ENCODE data around the gene UBE2H.

Gene UBE2H

GRCh38 chr7:129952653-129953560 lies at the start of gene UBE2H:
Gene UBE2H (minus strand): TSS chr7:129952960. CDS start chr7:129952555, 405 bp downstream.
- peak within 1 kb of the TSS; percentile 55 for H3K27ac ChIP-seq (ENCODE audit: low read length)
- H3K4me1 ChIP-seq (ENCODE audit: insufficient read depth, low read length) = peaks cover 16% of the 10 kb centered on the region; the same call in 1 of the 2 replicates
- H3K4me3 ChIP-seq (ENCODE audit: low read length) = peak within 1 kb of the TSS; percentile 83
- H3K9ac ChIP-seq (ENCODE audit: low read depth, low read length) = peak within 1 kb of the TSS; percentile 98
- no peaks in the 10 kb centered on the region for H3K9me3 ChIP-seq (ENCODE audit: insufficient read depth, low read depth, low read length)
- H3K27me3 ChIP-seq (ENCODE audit: insufficient read depth, low read length) = no peaks in the 10 kb centered on the region
- H3K36me3 ChIP-seq (ENCODE audit: insufficient read depth, low read depth, low read length) = no peaks in the 10 kb centered on the region

GRCh38 chr7:129998446-129998845 lies 45.7 kb upstream of the UBE2H start:
- no peak overlapping the region for H3K27ac ChIP-seq (ENCODE audit: low read length)
- no peaks in the 10 kb centered on the region for H3K27me3 ChIP-seq (ENCODE audit: insufficient read depth, low read length)
- H3K4me3 ChIP-seq (ENCODE audit: low read length) = no peak overlapping the region
- H3K36me3 ChIP-seq (ENCODE audit: insufficient read depth, low read depth, low read length) = no peaks in the 10 kb centered on the region
- no peaks in the 10 kb centered on the region for H3K4me1 ChIP-seq (ENCODE audit: insufficient read depth, low read length)
- no peak overlapping the region for H3K9ac ChIP-seq (ENCODE audit: low read depth, low read length)
- H3K9me3 ChIP-seq (ENCODE audit: insufficient read depth, low read depth, low read length) = no peaks in the 10 kb centered on the region

- Histone ChIP-seq H3K27ac (ENCODE audit: low read length) (no peak overlapping the region), H3K36me3 (ENCODE audit: insufficient read depth, low read depth, low read length) (no peaks in the 10 kb centered on the region), H3K27me3 (ENCODE audit: insufficient read depth, low read length) (no peaks in the 10 kb centered on the region), H3K4me3 (ENCODE audit: low read length) (no peak overlapping the region), H3K9me3 (ENCODE audit: insufficient read depth, low read depth, low read length) (no peaks in the 10 kb centered on the region), H3K9ac (ENCODE audit: low read depth, low read length) (no peak overlapping the region), H3K4me1 (ENCODE audit: insufficient read depth, low read length) (no peaks in the 10 kb centered on the region)
These were observed 44.5 kb upstream of the UBE2H start for GRCh38 chr7:129997285-129997684.

- Histone ChIP-seq H3K9ac (ENCODE audit: low read depth, low read length) (no peak overlapping the region), H3K27me3 (ENCODE audit: insufficient read depth, low read length) (no peaks in the 10 kb centered on the region), H3K4me3 (ENCODE audit: low read length) (no peak overlapping the region), H3K36me3 (ENCODE audit: insufficient read depth, low read depth, low read length) (no peaks in the 10 kb centered on the region), H3K9me3 (ENCODE audit: insufficient read depth, low read depth, low read length) (no peaks in the 10 kb centered on the region), H3K27ac (ENCODE audit: low read length) (no peak overlapping the region), H3K4me1 (ENCODE audit: insufficient read depth, low read length) (no peaks in the 10 kb centered on the region)
These were observed 40.5 kb upstream of the UBE2H start for GRCh38 chr7:129993275-129993674.

DNA sequence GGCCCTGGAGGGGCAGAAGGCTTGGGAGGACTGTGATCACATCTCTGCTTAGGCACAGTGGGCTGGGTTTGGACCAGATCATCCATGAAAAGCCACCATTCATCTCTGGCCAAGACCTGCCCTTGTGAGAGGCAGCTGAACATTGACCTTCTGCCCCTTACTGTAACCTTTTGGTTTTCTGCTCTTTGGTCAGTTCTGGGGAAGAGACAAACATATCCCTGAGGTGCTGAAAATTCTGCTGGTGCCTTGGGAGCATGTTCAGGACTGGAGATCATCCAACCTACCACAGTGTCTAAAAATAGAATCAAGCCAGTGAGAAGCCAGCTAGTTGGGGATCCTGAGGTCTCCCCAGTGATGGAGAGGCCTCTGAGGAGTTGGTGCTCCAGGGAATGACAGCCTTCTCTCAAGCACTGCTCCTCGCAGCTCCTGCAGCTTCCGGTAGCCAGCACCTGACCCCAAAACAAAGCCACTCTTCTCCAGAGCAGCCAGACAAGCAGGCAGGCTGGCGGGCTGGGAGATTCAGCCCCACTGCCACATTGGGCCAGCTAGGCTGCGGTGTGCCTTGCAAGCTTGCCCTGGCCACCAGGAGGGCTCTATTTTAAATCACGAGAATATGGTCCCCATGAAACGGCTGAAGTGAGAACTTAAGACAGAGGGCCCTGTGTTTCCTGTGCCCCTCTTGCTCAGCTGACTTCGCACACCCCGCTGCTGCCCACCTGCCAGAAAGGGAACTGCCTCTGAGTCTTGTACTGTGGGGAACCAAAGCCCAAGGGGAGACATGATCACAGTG lies 37.8 kb upstream of the UBE2H start:
- no peak overlapping the region for H3K4me3 ChIP-seq (ENCODE audit: low read length)
- H3K36me3 ChIP-seq (ENCODE audit: insufficient read depth, low read depth, low read length) = no peaks in the 10 kb centered on the region
- no peaks in the 10 kb centered on the region for H3K4me1 ChIP-seq (ENCODE audit: insufficient read depth, low read length)
- no peak overlapping the region for H3K27ac ChIP-seq (ENCODE audit: low read length)
- H3K27me3 ChIP-seq (ENCODE audit: insufficient read depth, low read length) = no peaks in the 10 kb centered on the region
- H3K9ac ChIP-seq (ENCODE audit: low read depth, low read length) = no peak overlapping the region; the same call in 1 of the 2 replicates
- H3K9me3 ChIP-seq (ENCODE audit: insufficient read depth, low read depth, low read length) = no peaks in the 10 kb centered on the region

DNA sequence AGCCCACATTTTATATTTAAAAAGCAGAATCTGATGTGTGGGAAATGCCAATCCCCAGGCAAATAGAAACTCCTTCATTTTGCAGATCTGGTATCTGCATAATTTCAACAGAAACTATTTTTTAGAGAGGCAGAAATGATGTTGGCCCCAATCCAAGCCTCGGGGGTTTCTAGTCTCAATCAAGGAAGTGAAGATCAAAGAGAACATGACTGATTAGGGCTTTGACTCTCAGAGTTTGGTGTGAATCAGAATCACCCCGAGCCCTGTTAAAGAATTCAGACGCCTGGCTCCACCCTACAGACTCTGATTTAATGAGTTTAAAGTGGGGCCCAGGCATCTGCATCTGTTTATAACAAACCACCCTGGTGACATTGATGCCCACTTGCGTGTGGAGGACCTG lies 36.7 kb upstream of the UBE2H start:
- Histone ChIP-seq H3K4me1 (ENCODE audit: insufficient read depth, low read length) (no peaks in the 10 kb centered on the region), H3K27me3 (ENCODE audit: insufficient read depth, low read length) (no peaks in the 10 kb centered on the region), H3K36me3 (ENCODE audit: insufficient read depth, low read depth, low read length) (no peaks in the 10 kb centered on the region), H3K9me3 (ENCODE audit: insufficient read depth, low read depth, low read length) (no peaks in the 10 kb centered on the region), H3K4me3 (ENCODE audit: low read length) (no peak overlapping the region), H3K9ac (ENCODE audit: low read depth, low read length) (no peak overlapping the region), H3K27ac (ENCODE audit: low read length) (no peak overlapping the region)

GRCh38 chr7:129986600-129986999 lies 33.8 kb upstream of the UBE2H start:
- H3K36me3 ChIP-seq (ENCODE audit: insufficient read depth, low read depth, low read length) = no peaks in the 10 kb centered on the region
- H3K9me3 ChIP-seq (ENCODE audit: insufficient read depth, low read depth, low read length) = no peaks in the 10 kb centered on the region
- no peak overlapping the region for H3K4me3 ChIP-seq (ENCODE audit: low read length)
- no peaks in the 10 kb centered on the region for H3K4me1 ChIP-seq (ENCODE audit: insufficient read depth, low read length)
- no peaks in the 10 kb centered on the region for H3K27me3 ChIP-seq (ENCODE audit: insufficient read depth, low read length)
- H3K27ac ChIP-seq (ENCODE audit: low read length) = no peak overlapping the region
- no peak overlapping the region for H3K9ac ChIP-seq (ENCODE audit: low read depth, low read length)

DNA sequence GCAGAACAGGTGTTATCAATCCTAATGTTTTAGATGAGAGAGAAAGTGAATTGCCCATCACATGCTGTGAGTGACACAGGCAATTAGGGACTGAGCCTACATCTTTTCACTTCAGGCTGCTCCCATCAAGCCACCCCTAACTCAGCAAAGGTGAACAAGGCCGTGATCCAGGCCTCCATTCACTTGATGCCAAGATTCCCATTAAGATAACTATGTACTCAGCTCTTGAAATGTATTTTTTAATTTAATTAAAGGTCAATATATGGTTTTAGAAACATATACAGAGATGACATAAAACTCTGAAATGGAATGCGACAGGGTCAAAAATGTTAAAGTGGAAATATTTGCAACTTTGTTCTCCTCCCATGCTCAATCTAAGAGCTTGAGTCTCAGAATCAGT lies 27.9 kb upstream of the UBE2H start:
- Histone ChIP-seq H3K36me3 (ENCODE audit: insufficient read depth, low read depth, low read length) (no peaks in the 10 kb centered on the region), H3K27ac (ENCODE audit: low read length) (no peak overlapping the region), H3K4me3 (ENCODE audit: low read length) (no peak overlapping the region), H3K4me1 (ENCODE audit: insufficient read depth, low read length) (peaks cover 5% of the 10 kb centered on the region; the same call in 1 of the 2 replicates), H3K27me3 (ENCODE audit: insufficient read depth, low read length) (no peaks in the 10 kb centered on the region), H3K9me3 (ENCODE audit: insufficient read depth, low read depth, low read length) (no peaks in the 10 kb centered on the region), H3K9ac (ENCODE audit: low read depth, low read length) (no peak overlapping the region)

DNA sequence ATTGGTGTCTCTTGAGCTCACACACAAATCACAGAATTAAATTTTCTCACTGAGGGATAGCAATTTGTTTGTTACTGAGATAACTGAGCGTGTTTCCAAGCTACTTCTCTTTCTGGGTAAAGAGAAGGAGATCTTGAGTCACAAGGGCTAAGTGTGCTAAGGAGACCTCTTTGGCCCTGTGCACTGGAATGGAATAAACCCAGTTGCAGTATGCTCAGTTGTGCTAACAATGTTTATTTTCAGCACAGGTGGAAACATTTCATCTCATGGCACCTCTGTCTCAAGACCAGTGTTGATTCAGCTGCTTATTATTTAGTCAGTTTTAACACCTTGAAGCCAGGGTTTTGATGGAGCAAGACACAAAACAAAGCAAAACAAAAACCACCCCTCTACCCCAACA lies 22.5 kb upstream of the UBE2H start:
- Histone ChIP-seq H3K27me3 (ENCODE audit: insufficient read depth, low read length) (no peaks in the 10 kb centered on the region), H3K9ac (ENCODE audit: low read depth, low read length) (no peak overlapping the region), H3K4me1 (ENCODE audit: insufficient read depth, low read length) (peaks cover 5% of the 10 kb centered on the region; the same call in 1 of the 2 replicates), H3K27ac (ENCODE audit: low read length) (no peak overlapping the region), H3K4me3 (ENCODE audit: low read length) (no peak overlapping the region), H3K9me3 (ENCODE audit: insufficient read depth, low read depth, low read length) (no peaks in the 10 kb centered on the region), H3K36me3 (ENCODE audit: insufficient read depth, low read depth, low read length) (no peaks in the 10 kb centered on the region)

DNA sequence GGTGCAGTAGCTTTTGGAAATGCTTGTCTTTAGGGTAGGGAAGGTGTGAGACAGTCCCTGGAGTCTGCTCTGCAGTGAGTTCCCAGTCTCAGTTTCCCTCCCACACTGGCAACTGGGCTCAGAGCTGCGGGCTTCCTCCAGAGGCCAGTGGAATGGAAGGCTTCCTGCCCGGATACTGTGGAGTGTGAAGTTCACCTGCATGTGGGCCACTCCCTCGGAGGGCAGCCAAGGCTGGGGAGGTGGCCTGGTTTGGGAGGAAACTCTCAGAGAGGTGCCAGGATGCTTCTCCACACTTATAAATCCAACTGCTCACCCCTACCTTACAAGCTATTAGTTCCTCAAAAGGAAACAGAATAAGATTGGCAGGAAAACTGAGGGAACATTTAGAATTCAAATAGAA lies 18.1 kb upstream of the UBE2H start:
- Histone ChIP-seq H3K9me3 (ENCODE audit: insufficient read depth, low read depth, low read length) (no peaks in the 10 kb centered on the region), H3K36me3 (ENCODE audit: insufficient read depth, low read depth, low read length) (no peaks in the 10 kb centered on the region), H3K4me1 (ENCODE audit: insufficient read depth, low read length) (no peaks in the 10 kb centered on the region), H3K27me3 (ENCODE audit: insufficient read depth, low read length) (no peaks in the 10 kb centered on the region), H3K9ac (ENCODE audit: low read depth, low read length) (no peak overlapping the region), H3K27ac (ENCODE audit: low read length) (no peak overlapping the region), H3K4me3 (ENCODE audit: low read length) (no peak overlapping the region)

DNA sequence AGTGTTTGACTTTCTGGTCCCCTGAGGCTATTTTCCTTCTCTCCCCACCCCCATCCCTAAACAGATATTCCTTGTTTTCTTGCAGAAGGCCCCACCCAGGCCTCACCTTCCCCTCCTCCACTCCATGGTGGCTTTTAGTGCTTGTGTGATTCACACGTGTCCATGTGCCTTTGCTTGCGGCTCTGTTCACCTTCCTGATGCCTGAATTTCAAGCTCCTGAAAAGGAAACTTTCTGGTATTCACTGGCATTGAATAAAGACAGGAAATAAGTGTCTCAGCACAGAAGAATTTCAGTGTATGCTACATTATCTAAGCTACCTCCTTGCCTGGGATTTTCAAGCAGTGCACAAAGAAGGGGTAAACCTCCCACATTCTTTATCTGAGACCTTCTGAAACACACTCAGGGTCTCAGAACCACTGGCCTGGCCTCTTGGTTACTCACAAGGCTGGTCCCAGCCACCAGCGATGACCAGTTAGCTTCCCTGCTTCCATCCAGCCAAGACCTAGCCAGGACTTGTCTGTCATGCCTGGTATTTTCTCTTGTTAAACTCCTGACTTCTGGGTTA lies 17.2 kb upstream of the UBE2H start:
- Histone ChIP-seq H3K4me1 (ENCODE audit: insufficient read depth, low read length) (no peaks in the 10 kb centered on the region), H3K4me3 (ENCODE audit: low read length) (no peak overlapping the region), H3K36me3 (ENCODE audit: insufficient read depth, low read depth, low read length) (no peaks in the 10 kb centered on the region), H3K9ac (ENCODE audit: low read depth, low read length) (no peak overlapping the region), H3K27ac (ENCODE audit: low read length) (no peak overlapping the region), H3K27me3 (ENCODE audit: insufficient read depth, low read length) (no peaks in the 10 kb centered on the region), H3K9me3 (ENCODE audit: insufficient read depth, low read depth, low read length) (no peaks in the 10 kb centered on the region)
